IPS DF 19.7 (cell line): Measurements from ENCODE around the gene CNBP.
"Not testable (repeated sequence)": the region's sequence is repeated elsewhere in the genome, so short reads cannot be mapped to it uniquely, and the experiment has no call there.

Experiments
- DNase-seq: peaks from one replicate; pipeline ENCODE4 v3.0.0-alpha.2; 2013; ENCODE audit warnings: low read depth, low spot score

The CNBP gene

DNA sequence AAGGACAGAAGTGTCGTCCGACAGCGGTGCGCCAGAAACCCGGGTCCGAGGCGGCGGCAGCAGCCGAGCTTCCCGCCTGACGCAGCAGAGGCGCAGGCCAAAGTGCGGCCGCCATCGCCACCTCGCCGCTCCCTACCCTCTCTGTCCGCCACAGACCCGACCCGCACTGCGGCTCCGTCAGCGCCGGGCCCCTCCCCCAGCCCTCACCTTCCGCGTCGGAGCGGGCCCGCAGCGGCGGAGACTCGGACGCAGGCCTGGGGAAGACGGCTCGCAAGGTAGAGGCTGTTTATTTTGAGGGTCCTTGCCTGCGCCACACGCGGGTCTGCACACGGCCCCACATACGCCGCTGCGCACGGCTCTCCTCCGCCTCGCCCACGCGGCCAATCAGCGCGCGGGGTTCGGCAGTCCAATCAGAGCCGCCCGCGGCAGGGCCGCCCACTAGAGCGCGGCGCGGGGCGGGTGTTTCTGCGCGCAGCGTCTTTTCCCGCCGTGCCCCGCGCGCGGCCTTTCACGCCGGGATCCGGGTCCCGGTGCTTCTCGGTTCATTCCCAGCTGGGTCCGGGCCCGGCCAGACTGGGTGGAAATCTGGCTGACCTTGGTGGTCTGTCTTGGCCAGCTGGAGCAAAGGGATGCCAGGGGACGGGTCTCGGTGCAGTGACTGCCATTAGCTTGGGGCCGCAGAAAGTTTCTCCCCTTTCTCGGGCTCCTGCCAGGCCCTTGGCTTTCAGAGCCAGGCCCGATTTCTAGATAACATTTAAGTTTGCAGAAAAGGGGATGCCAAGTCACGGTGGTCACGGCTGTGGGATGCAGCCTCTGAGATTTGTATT lies at the start of gene CNBP:
TSS of gene CNBP (minus strand) at position 328 of the 827 bp plus-strand sequence. CDS start 12,139 bp downstream, outside the sequence.
- DNase-seq = peak; percentile 38

DNA sequence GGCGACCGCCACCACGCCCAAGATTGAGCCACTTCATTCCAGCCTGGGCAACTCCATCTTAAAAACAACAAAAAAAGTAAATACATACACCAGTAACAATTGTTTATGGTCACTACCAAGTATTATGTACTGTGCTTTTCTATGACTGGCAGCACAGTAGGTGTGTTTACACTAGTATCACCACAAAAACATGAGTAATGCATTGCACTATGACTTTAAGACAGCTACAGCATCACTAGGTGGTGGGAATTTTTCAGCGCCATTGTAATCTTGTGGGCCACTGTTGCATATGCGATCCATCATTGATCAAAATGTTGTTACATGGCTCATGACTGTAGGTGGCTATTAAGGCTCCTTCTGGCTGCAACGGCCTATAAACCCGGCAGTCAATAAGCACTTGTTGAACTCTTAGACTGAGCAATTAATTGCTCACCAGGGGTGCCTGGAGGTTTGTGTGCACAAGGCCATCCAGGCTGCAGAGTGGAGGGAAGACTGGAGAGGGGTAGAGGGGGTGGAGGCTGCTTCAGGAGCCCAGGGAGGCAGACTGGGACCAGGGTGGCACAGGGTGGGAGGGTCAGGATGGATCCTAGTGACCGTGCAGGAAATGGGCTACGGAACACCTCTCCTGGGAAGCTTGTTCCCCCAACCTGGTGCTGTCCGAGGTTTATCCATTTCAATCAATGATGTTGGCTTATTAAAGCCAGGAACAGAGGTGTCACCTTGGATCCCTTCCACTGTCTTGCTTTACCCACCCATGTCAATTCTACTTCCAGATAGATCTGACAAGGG lies 47.8 kb upstream of the CNBP start:
- no peak for DNase-seq

DNA sequence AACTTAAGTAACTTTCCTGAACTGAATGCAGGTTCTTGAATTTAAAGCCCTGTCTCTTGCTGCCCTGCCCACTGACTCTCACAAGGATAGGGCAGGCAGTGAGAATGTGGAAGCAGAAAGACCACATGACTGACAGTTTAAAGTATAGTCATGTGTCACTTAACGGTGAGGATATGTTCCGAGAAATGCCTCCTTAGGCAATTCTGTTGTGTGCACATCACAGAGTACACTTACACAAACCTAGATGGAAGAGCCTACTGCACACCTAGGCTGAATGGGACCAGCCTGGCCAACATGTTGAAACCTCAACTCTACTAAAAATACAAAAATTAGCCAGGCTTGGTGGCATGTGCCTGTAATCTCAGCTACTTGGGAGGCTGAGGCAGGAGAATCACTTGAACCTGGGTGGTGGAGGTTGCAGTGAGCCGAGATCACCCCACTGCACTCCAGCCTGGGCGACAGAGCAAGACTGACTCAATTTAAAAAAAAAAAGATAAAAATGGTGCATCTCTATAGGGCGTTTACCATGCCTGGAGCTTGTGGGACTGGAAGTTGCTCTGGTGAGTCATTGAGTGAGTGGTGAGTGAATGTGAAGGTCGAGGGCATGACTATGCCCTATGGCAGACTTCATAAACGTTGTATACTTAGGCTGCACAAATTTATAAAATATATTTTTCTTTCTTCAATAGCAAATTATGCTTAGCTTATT lies 46.8 kb upstream of the CNBP start:
- no peak for DNase-seq

DNA sequence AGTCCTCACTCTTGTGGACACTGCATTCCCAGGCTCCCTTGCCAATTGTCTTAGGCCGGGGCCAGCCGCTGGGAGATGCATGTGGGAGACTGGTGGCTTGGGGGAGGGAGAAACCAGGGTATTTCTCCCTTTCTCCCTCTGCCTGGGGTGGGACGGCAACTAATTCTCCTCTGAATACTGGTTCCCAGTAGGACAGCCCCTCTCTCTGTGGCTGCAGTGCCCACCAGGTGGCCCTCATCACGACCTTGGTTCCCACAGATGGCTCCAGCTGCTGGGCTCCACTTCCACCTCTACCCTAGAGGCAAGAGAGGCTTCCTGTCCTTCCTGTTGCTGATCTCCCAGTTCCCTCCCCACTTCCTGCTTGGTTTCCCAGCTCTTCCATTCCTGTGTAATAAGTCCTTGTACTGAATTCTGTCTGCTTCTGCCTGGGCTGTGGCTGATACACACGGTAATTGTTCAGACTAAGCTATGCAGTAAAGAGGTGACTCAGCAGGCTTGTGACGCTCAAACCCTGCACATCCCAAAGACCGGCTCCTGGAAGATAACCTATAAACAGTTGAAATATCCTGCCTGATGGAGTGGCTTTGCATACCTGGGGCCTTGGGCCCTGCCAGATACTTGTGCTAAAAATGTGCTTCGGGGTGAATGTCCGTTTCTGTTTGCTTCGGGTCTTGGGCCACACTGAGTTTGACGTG lies 45.3 kb upstream of the CNBP start:
- DNase-seq = no peak

DNA sequence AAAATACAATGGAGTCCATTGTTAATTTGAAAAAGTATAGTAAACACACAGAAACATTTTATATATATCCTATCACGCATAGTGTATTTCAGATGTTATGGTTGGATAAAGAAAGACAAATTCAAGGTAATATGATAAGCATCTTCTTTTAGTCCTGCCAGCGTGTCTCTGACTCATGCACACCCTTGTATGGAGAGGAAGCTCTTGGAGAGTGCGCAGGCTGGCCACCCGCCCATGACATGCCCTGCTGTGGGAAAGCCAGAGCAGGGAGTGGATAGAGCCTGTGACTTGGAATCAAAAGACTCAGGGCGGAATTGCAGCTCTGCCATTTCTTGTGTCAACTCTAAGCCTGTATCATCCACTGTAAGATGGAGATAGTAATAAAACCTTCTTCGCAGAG lies 42.7 kb upstream of the CNBP start:
- no peak for DNase-seq

DNA sequence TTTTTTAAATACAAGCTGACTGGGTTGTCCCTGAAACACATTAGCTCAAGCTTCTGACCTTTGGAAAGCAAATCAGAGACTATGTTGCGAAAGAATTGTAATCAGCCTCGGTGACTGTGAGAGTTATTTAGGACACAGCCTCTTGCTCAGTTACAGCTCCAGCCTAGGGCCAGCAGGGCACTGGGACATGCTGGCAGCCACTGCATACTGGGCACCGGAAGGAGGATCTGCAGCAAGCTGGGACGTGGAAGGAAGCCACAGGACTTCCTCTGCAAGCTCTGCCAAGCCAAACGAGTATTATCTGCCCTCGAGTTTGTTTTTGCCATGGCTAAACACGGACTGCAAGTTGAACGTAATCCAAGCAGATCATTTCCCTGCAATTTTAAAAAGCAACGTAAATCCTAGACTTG lies 41.3 kb upstream of the CNBP start:
- no peak for DNase-seq

DNA sequence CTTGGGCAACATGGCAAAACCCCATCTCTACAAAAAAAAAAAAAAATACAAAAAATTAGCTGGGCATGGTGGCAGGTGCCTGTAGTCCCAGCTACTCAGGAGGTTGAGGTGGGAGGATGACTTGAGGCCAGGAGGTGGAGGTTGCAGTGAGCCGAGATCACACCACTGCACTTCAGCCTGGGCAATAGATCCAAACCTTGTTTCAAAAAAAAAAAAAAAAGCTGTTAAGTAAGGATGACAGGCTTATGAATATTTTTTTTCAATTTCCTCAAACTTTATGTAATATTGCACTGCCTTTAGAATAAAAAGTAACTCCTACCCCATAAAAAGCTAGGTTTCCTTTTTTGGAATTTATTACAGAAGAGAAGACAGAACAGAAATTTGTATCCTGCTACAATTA lies 40.7 kb upstream of the CNBP start:
- DNase-seq = not testable (repeated sequence)

DNA sequence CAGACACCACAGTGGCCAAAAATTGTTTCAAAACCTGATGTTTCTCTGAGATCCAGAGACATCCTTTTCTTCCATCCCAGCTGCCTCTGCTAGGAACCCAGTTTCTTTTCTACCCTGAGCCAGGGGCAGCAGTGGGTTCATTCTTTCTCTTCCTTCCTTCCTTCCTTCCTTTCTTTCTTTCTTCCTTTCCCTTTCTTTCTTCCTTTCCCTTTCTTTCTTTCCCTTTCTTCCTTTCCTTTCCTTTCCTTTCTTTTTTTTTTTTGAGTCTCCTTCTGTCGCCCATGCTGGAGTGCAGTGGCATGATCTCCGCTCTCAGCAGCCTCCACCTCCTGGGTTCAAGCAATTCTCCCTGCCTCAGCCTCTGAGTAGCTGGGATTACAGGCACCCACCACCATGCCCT lies 35.0 kb upstream of the CNBP start:
- no peak for DNase-seq

DNA sequence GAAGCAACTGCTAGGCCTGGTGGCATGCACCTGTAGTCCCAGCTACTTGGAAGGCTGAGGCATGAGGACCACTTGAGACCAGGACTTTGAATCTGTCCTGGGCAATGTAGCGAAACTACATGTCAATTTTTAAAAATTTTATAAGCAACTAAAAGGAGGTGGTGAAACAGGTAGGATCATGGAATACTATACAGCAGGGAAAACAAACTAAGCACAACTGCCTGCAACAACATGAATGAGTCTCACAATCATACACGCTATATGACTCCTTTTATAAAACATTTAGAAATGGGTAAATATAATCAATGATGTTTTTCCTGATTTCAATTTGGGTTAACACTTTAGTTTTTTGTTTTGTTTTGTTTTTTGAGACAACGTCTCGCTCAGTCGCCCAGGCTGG lies 29.5 kb upstream of the CNBP start:
- DNase-seq = no peak

DNA sequence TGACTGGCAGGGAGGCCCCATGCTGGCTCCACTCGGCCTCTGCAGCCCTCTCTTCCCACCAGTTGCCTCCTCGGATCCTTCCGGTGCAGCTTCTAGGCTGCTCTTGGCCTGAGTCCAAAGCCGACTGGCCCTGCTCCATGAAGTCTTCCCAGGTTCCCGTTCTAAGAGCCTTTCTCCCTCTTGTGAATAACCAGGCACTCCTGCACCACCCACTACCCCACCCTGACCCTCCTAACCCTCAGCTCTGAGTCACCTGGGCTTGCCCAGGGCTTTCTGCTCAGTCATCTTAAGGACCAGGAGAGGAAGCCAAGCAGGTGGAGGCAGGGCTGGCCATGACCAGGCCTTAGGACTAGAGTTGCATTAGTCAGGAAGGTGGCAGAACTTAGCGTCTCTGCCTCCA lies 28.1 kb upstream of the CNBP start:
- DNase-seq = no peak

DNA sequence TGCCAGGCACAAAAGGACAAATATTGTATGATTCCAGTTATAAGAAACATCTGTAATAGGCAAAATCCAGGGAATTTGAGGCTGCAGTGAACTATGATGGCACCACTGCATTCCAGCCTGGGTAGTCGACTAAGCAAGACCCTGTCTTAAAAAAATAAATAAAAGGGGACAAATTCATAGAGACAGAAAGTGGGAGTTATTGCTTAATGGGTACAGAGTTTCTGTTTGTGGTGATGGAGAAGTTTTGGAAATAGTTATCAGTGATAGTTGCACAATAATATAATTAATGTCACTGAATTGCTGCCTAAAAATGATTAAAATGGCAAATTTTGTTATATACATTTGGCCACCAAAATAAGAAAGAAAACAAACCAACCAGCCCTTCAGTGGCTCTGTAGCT lies 27.6 kb upstream of the CNBP start:
- DNase-seq = no peak

DNA sequence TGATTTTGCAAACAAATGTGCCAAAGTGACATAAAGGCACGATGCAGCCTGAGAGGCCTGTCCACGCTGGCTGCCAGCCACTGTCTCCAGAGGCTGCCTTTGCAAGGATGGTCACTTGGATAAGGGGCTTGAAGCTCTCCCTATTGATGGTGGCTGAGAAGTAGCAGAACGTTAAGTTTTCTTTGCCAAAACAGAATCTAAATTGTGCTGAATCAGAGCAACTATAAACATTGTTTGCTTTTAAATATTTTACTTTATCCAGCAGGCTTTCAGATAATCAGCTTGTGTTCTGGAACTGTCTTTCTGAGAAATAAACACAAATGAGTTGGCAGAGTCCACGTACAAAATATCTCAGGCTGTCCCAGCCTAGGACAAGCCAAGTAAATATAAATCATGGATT lies 23.8 kb upstream of the CNBP start:
- DNase-seq = no peak

DNA sequence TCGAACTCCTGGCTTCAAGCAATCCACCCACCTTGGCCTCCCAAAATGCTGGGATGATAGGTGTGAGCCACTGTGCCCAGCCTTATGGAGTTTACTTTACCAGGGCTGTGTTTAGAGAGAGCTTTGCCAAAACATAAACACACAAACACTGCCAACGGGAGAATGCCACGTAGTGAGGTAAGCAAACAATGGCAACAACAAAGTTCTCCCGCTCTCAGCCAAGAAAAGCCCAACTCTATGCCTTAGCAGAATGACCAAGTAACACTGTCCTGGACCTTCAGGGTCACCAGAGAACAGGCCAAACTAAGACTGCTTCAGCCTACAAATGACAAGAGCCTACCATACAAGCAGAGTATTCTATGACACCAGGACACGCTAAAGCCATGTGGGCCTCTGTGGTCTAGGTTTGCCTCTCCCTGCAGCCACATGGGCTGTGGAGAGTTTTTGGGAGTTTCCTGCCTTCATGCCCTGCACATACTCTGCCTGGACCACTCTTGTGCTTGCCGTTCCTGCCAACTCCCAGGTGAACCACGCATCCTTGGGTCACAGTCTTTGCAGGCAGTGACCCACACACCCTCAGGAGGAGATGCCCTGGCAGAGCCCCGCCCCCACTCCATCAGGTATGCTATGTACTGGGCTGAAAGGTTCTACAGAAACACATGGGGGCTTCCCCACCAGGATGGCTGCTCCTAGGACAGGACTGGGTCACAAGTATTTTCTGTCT lies 21.6 kb upstream of the CNBP start:
- no peak for DNase-seq

DNA sequence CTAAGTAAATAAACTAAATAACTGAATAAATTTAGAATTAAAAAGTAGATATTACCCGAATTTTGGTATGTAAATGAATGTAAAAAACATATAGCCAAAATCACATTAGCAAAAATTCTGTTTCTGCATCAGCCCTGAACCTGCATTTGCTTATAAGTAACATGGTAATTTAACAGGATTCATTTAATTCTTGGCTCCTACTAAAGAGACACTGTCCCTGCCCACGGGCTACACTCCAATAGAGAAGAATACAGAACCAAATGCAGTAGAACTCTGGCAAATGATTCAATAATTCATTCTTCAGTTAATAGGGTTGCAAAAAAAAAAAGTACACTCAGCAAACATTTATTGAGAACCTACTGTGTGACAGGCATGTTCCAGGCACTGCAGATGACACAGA lies 20.8 kb upstream of the CNBP start:
- DNase-seq = no peak

DNA sequence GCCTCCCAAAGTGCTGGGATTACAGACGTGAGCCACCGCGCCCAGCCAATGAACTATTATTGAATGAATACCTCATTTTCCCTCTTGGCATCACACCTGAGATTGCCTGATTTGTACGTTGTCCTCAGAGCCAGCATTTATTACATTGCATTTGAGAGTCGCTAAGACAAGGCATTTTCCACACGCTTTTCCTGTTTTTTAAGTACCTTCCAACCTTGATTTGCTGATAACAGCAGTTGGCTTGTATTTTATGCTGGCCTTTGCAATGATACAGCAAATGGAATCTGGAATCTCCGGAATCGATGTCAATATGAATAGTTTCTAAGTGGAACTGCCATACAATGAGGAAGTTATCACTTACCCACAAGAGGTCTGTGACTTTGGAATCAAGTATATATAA lies 15.7 kb upstream of the CNBP start:
- DNase-seq = no peak

DNA sequence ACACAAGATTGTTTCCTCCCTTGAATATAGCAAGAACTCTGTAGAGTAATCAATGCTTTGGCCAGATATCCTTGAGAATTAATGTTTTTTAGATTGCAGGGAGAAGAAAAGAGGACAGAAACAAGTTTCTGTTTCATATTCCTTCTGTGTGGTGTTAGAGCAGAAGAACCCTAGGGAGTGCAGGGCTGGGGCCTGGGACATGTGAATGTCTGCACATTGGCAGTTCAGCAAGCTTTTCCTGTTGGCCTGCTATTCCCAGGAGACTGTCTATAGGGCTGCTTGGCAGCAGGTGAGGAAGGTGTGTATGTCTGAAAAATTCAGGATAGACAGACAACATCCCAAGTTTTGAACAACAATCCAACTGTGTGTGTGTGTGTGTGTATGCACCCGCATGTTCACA lies 13.6 kb upstream of the CNBP start:
- no peak for DNase-seq

DNA sequence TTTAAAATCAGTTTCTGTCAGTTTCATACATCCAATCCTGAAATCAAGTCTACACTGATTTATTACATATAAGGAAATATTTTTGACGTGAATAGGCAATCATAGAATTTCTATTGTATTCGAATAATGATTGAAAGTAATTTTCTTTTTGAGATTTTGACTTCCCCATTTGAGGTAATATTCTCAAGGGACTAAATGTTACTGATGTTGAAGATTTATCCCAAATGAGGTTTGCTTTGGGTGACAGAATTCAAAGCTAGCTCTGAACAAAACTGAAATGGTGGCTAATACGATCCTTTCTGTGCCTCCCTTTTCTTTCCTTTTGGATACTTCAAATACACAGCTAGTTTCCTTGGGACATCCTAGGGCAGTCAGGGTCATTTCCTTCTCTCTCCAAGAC lies 12.9 kb upstream of the CNBP start:
- DNase-seq = no peak

DNA sequence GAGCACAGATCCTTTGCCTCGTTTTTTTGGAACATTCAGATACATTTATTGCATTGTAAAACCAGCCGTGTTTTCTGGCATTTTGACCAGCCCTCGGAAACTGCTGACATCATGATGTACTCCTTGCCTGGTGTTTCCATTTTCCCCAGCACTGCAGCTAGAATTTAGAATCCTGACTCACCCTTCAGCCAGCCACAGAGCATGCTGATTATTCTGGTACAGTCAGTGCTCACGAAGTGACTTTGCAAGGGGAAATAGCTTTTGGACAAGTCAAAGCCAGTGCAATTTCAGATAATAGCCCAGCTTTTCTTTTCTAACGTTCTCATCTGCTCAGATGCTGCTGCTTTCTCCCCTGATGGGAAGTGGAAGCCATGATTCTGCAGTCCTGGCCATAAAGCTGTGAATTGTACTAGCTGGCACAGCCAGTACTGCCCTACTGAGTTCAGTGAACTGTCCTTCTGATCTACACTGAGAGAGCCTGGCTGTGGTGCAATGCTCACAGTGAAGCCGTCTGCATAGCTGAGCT lies 12.1 kb upstream of the CNBP start:
- no peak for DNase-seq

DNA sequence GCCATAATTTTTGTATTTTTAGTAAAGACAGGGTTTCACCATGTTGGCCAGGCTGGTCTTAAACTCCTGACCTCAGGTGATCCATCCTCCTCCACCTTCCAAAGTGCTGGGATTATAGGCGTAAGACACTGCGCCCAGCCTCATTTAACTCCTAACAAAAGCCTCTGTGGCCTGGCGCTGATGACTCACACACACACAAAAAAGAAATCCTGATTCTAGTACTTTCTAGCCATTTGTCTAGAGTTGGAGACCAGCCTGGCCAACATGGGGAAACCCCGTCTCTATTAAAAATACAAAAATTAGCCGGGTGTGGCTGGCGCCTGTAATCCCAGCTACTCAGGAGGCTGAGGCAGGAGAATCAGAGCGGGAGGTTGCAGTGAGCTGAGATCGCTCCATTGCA lies 6.1 kb upstream of the CNBP start:
- DNase-seq = not testable (repeated sequence)

DNA sequence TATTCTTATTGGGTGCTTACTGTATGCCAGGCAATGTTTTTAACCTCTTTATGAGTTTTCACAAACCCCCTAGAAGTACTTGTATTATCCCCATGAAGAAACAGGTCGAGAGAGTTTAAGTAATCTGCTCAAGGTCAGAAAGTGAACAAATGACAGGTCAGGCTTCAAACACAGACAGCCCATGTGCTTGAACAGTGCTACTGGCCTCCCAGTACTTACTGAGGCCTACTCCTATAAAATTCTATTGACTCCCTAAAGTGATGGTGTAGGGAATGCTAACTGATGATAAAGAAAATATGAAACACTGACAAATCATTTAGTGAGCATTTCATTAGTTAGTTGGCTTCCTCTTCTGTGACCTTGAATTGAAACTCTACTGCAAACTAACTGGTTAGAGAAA lies 4.2 kb upstream of the CNBP start:
- DNase-seq = no peak

DNA sequence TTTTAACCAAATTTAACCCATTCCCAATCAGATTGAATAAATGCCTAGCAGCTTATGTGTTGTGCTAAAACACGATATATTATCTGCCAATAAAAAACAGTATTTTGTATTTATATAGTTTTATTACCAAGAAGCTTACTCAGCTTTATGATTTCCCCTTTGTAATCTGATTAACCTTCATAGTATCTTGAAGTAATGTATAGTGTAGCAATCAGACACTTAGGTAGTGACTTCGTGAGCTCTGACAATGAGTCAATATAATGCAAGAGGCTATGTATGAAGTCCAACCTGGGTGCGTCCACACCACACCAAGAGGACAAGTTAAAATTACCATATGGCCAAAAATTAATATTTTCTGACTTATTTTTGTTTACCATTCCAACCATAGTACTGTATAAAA lies 2.1 kb upstream of the CNBP start:
- no peak for DNase-seq
